PC-3 (cell line): ENCODE data around the gene CYGB. TPM values are rescaled to one million over a fixed set of nuclear protein-coding genes. Genes with fewer than 3 reads are reported as not detected.
A peak's percentile ranks its signal among the peaks of the same experiment; 100 is the strongest.

Experiments
- ATAC-seq: fragments of 200-7000 bp; cut with Tn5 transposase; 2 replicates; pipeline ENCODE4 v1.9.1; 2020; ENCODE audit warnings: mild to moderate bottlenecking, moderate library complexity
- BruUV-seq: library from RNA; stranded (reverse); fragments of 400-500 nt; replicated peaks from 2 replicates; lab custom pipeline; 2021; lab: Mats Ljungman, UMichigan
- CTCF ChIA-PET: fragments of 300-600 bp; sonication (Branson Sonifier 250); formaldehyde crosslinking; loops from one replicate; lab custom pipeline; 2022; ENCODE audit warnings: antibody characterized with exemption; lab: Charles Lee
- POLR2A ChIA-PET: fragments of 300-600 bp; sonication (Branson Sonifier 250); formaldehyde crosslinking; loops from one replicate; lab custom pipeline; 2022; ENCODE audit warnings: antibody characterized with exemption; ENCODE audit not compliant: unreplicated experiment; lab: Charles Lee
- DNase-seq: peaks from one replicate; pipeline ENCODE4 v3.0.0-alpha.2; 2015
- H2AFZ ChIP-seq: fragments of 300-600 bp; sonication (generic); 2 replicates; pipeline ENCODE4 v1.6.0; 2016; ENCODE audit warnings: antibody characterized with exemption, low read length
- H3F3A ChIP-seq: fragments of 300-600 bp; sonication (generic); one replicate; pipeline ENCODE4 v1.6.0; 2017; ENCODE audit warnings: antibody characterized with exemption, low read length, control low read depth, mild to moderate bottlenecking; ENCODE audit not compliant: unreplicated experiment
- H3K27ac ChIP-seq: fragments of 300-600 bp; sonication (generic); 2 replicates; pipeline ENCODE4 v1.5.1; 2016; ENCODE audit warnings: mild to moderate bottlenecking, low read length
- H3K27me3 ChIP-seq: fragments of 300-600 bp; sonication (generic); 2 replicates; pipeline ENCODE4 v1.6.1; 2016; ENCODE audit warnings: low read length, mixed read lengths
- H3K36me3 ChIP-seq: fragments of 300-600 bp; sonication (generic); 2 replicates; pipeline ENCODE4 v1.6.1; 2016; ENCODE audit warnings: low read depth, mixed run types, low read length, mixed read lengths
- H3K4me1 ChIP-seq: fragments of 300-600 bp; sonication (generic); 2 replicates; pipeline ENCODE4 v1.5.1; 2016; ENCODE audit warnings: low read length; ENCODE audit not compliant: insufficient read depth
- H3K4me2 ChIP-seq: fragments of 300-600 bp; sonication (generic); 2 replicates; pipeline ENCODE4 v1.6.0; 2016; ENCODE audit warnings: low read length
- H3K4me3 ChIP-seq: fragments of 300-600 bp; sonication (generic); 2 replicates; pipeline ENCODE4 v1.5.1; 2016; ENCODE audit warnings: mild to moderate bottlenecking, low read length, mixed read lengths
- H3K79me2 ChIP-seq: fragments of 300-600 bp; sonication (generic); 2 replicates; pipeline ENCODE4 v1.6.1; 2017; ENCODE audit warnings: low read length, mixed read lengths
- H3K9ac ChIP-seq: fragments of 300-600 bp; sonication (generic); 2 replicates; pipeline ENCODE4 v1.6.0; 2016; ENCODE audit warnings: mild to moderate bottlenecking, low read length
- H3K9me2 ChIP-seq: fragments of 300-600 bp; sonication (generic); replicated peaks from 2 replicates; pipeline ENCODE4 v1.6.1; 2016; ENCODE audit warnings: mixed run types, low read length, mixed read lengths
- H3K9me3 ChIP-seq: fragments of 300-600 bp; sonication (generic); 2 replicates; pipeline ENCODE4 v1.6.1; 2016; ENCODE audit warnings: low read length, mixed read lengths
- H4K20me1 ChIP-seq: fragments of 300-600 bp; sonication (generic); 2 replicates; pipeline ENCODE4 v1.6.1; 2016; ENCODE audit warnings: low read length, mixed read lengths
- EZH2 ChIP-seq: fragments of 300-600 bp; sonication (generic); IDR thresholded peaks from one replicate; pipeline ENCODE4 v1.6.1; 2017; ENCODE audit warnings: antibody characterized with exemption, mild to moderate bottlenecking, low read length; ENCODE audit not compliant: unreplicated experiment
- EZH2phosphoT487 ChIP-seq: fragments of 300-600 bp; sonication (generic); IDR thresholded peaks from 2 replicates; pipeline ENCODE4 v1.6.1; 2018; ENCODE audit warnings: mild to moderate bottlenecking, antibody characterized with exemption, low read length, borderline replicate concordance
- intact Hi-C: fragments of 100-400 bp; cut with micrococcal nuclease; formaldehyde crosslinking; loops from 2 replicates; pipeline ENCODE4 v1.9.0; 2023
- total RNA-seq: library from RNA; depleted of rRNA; stranded (reverse); fragments of >200 nt; gene quantifications from 2 replicates; pipeline ENCODE4 v1.2.3, GENCODE V29; 2014
- TF ChIP-seq, protein P1 (sequence below): fragments of 300-600 bp; sonication (generic); conservative IDR thresholded peaks from 2 replicates; pipeline ENCODE4 v1.5.1; 2017; ENCODE audit warnings: antibody characterized with exemption, low read depth, mild to moderate bottlenecking, low read length

CYGB gene
- total RNA-seq, 1 experiment from 2014 or later: 0.62 TPM

DNA sequence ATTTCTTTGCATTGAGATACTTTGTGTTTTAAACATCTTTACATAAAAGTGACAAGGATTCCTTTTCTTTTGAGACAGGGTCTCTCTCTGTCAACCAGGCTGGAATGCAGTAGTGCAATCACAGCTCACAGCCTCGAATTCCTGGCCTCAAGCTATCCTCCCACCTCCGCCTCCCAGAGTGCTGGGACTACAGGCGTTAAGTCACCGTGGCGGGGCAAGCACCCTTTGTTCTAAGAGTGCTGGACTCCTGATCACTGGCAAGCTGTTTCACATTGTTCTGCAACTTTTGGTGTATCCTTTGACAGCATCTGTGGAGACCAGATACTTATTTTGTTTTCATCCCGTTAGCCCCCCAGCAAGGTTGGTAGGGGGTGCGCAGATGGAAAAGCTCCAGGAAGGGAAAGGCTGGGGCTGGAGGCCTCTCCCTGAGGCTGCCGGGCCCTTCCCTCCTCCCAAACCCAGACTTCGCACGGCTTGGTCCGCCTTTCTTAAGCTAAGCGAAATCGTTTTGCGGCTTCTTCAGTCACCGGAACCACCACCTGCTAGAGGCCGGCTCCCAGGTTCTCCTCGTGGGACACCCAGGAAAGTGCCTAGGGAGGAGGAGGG, 47.0 kb upstream of the CYGB start:
- ChIA-PET CTCF (interaction anchor here (0.6 kb wide), 1 partner anchor 40 kb away, joined by 4 read pairs; no protein-coding TSS in a partner anchor), POLR2A (no interaction called here)
- intact Hi-C loops: no loop called here
- Histone ChIP-seq H3K27me3 (no peaks in the 10 kb centered on the region), H3F3A (no peaks in the 10 kb centered on the region), H3K9me2 (no peaks in the 10 kb centered on the region), H4K20me1 (no peaks in the 10 kb centered on the region), H3K4me1 (0 out of 2 replicates have a peak, but pooled peaks cover 4% of the 10 kb centered on the region), H3K4me3 (peak overlapping the region; percentile 80), H3K9ac (peak overlapping the region; percentile 68), H3K36me3 (no peaks in the 10 kb centered on the region), H3K27ac (no peak overlapping the region), H2AFZ (peak overlapping the region; percentile 75), H3K4me2 (peak overlapping the region; percentile 93), H3K79me2 (no peaks in the 10 kb centered on the region), H3K9me3 (no peaks in the 10 kb centered on the region)
- DNase-seq (no peak), ATAC-seq (peak; percentile 0; the same call in 1 of the 2 replicates)
- TF ChIP-seq EZH2phosphoT487 (no peak), EZH2 (no peak)
- TF ChIP-seq, protein P1, sequence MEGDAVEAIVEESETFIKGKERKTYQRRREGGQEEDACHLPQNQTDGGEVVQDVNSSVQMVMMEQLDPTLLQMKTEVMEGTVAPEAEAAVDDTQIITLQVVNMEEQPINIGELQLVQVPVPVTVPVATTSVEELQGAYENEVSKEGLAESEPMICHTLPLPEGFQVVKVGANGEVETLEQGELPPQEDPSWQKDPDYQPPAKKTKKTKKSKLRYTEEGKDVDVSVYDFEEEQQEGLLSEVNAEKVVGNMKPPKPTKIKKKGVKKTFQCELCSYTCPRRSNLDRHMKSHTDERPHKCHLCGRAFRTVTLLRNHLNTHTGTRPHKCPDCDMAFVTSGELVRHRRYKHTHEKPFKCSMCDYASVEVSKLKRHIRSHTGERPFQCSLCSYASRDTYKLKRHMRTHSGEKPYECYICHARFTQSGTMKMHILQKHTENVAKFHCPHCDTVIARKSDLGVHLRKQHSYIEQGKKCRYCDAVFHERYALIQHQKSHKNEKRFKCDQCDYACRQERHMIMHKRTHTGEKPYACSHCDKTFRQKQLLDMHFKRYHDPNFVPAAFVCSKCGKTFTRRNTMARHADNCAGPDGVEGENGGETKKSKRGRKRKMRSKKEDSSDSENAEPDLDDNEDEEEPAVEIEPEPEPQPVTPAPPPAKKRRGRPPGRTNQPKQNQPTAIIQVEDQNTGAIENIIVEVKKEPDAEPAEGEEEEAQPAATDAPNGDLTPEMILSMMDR: no peak
- TSS peak; percentile 40 for BruUV-seq

DNA sequence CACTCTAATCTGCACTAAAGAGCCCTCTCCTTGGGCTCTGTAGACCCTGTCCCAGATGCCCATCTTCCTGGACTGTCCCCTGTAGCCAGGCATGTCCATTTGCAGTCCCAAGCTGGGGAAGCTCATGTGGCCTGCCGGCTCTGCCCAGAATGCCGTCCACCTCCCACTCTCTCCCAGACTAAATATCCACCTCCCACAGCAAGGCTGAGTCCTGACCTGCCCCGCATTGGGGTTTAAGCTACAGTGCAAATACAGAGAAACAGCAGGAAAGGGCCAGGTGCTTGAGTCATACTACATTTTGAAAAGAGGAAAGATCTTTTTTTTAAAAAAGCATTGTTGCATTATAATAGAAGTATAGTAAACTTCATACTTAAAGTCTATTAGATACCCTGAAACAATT, 45.2 kb upstream of the CYGB start:
- H3K9me3 ChIP-seq: no peaks in the 10 kb centered on the region
- H2AFZ ChIP-seq: no peak overlapping the region
- intact Hi-C loops: no loop called here
- H3K9me2 ChIP-seq: no peaks in the 10 kb centered on the region
- H3K79me2 ChIP-seq: no peaks in the 10 kb centered on the region
- H3K4me2 ChIP-seq: no peak overlapping the region
- no peak for ATAC-seq
- DNase-seq: no peak
- H3K27ac ChIP-seq: no peak overlapping the region
- no peaks in the 10 kb centered on the region for H3F3A ChIP-seq
- H3K4me3 ChIP-seq: no peak overlapping the region
- no peaks in the 10 kb centered on the region for H3K36me3 ChIP-seq
- peaks cover 16% of the 10 kb centered on the region for H3K4me1 ChIP-seq
- no peak overlapping the region for H3K9ac ChIP-seq
- TF ChIP-seq EZH2phosphoT487 (no peak), EZH2 (no peak)
- TF ChIP-seq, protein P1: no peak
- ChIA-PET POLR2A (interaction anchor here (0.7 kb wide), 1 partner anchor 224 kb away, joined by 10 read pairs; no protein-coding TSS in a partner anchor), CTCF (no interaction called here)
- no peaks in the 10 kb centered on the region for H3K27me3 ChIP-seq
- no peaks in the 10 kb centered on the region for H4K20me1 ChIP-seq
- no TSS peak for BruUV-seq

DNA sequence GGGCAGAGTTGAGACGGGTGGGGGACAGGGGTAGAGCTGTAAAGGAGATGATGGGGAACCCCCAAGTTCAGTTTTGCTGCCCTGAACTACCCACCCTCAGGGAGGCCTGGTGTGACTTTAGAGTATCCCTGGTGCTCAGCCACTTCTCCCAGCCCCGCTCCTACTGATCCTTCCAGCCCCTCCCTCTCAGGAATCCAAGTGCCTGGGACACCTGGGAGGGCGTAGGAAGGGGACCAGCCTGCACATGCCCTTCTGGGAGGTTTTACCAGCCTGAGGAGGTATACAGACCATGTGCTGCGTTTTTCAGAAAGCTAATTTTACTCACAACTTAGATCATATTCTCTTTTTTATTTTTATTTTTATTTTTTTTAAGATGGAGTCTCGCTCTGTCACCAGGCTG, 44.0 kb upstream of the CYGB start:
- TF ChIP-seq EZH2: no peak
- TF ChIP-seq, protein P1: no peak
- TF ChIP-seq EZH2phosphoT487: no peak
- ATAC-seq (no peak), DNase-seq (no peak)
- H3K79me2 ChIP-seq: no peaks in the 10 kb centered on the region
- H2AFZ ChIP-seq: no peak overlapping the region
- no peaks in the 10 kb centered on the region for H3K36me3 ChIP-seq
- no peaks in the 10 kb centered on the region for H4K20me1 ChIP-seq
- no peaks in the 10 kb centered on the region for H3K27me3 ChIP-seq
- H3F3A ChIP-seq: no peaks in the 10 kb centered on the region
- POLR2A ChIA-PET: no interaction called here
- no peak overlapping the region for H3K4me2 ChIP-seq
- CTCF ChIA-PET: no interaction called here
- BruUV-seq: no TSS peak
- no peaks in the 10 kb centered on the region for H3K9me3 ChIP-seq
- intact Hi-C loops: no loop called here
- H3K4me1 ChIP-seq: peaks cover 17% of the 10 kb centered on the region
- H3K9me2 ChIP-seq: no peaks in the 10 kb centered on the region
- no peak overlapping the region for H3K4me3 ChIP-seq
- H3K27ac ChIP-seq: no peak overlapping the region
- no peak overlapping the region for H3K9ac ChIP-seq
